GM12875 (cell line): ENCODE measurements around the gene DGUOK.
A peak's percentile ranks its signal among the peaks of the same experiment; 100 is the strongest.

Experiments used
- H3K4me3 ChIP-seq: one replicate; pipeline ENCODE4 v1.5.1; 2011; ENCODE audit warnings: low read depth, low read length, control low read depth
- CTCF ChIP-seq: IDR thresholded peaks from 2 replicates; pipeline ENCODE4 v1.5.1; 2011; ENCODE audit warnings: low read depth, mild to moderate bottlenecking, control low read depth, inconsistent platforms, low read length, moderate library complexity, borderline replicate concordance; ENCODE audit not compliant: insufficient read depth

Gene DGUOK

GRCh38 chr2:74001121-74001520 is 74.4 kb downstream of the DGUOK start:
- TF ChIP-seq CTCF: no peak

GRCh38 chr2:74001781-74002504 is 75.3 kb downstream of the DGUOK start:
- H3K4me3 ChIP-seq: peak overlapping the region; percentile 43
- TF ChIP-seq CTCF: no peak

More at GRCh38 chr2:74001121-74001520, 74.4 kb downstream of the DGUOK start:
- no peak overlapping the region for H3K4me3 ChIP-seq

GRCh38 chr2:74002505-74003421 is 76.1 kb downstream of the DGUOK start:
- TF ChIP-seq CTCF: no peak
- peak overlapping the region; percentile 45 for H3K4me3 ChIP-seq

- H3K4me3 ChIP-seq: no peak overlapping the region
- TF ChIP-seq CTCF: no peak
Measured at GRCh38 chr2:74003494-74004211, 77.0 kb downstream of the DGUOK start.

- H3K4me3 ChIP-seq: no peak overlapping the region
- no peak for TF ChIP-seq CTCF
Measured at GRCh38 chr2:74004212-74005182, 77.8 kb downstream of the DGUOK start.

GRCh38 chr2:74005786-74006185 is 79.1 kb downstream of the DGUOK start:
- H3K4me3 ChIP-seq: no peak overlapping the region
- no peak for TF ChIP-seq CTCF
